ENCODE measurements around the gene DPM3.
"Not testable (repeated sequence)": the region's sequence is repeated elsewhere in the genome, so short reads cannot be mapped to it uniquely, and the experiment has no call there.

The DPM3 gene

DNA sequence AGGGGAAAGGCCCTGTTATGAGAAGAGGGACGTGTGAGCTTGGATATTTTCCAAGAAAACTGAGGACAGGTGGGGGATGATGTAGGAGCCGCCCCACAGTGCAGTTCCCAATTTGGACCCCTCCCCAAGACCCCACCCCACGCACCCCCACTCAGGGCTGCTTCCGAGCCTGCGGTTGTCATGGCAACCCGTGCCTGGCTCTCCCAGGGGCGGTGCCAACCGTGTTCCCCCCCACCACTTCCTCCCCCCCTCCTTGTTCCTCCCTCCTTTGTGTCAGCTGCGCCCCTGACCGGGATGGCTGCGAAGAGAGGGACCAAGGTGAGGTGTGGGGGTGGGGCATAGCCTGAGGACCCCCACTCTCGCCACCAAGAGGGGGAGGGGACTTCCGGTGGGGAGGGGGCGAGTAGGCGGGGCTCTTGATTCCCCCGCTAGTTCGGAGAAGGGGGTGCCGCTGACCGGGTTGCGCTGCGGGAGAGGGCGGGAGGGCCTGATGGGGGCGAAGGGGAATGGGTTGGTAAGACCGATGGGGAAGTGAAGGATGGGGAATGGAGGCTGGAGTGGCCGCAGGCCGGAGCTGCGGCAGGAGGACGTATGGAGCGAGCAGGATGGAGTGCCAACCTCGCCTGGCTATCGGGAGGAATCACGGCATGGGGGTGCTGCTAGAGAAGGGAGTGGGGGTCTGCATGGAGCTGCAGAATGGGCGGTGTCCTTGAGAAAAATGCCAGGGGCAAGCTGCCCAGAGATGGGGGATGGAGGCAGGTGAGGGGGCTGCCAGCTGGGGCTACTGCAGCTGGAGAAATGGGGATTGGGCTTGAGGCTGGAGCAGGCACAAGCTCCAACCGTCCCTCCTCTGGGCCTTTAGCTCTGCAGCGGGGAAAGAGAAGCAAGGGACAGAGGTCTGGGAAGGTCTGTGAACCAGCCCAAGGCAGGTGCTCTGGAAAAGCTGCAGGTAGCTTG lies 34.3 kb upstream of the DPM3 start:
- peak; percentile 48 for DNase-seq

GRCh38 chr1:155173478-155174323 lies 33.4 kb upstream of the DPM3 start, which contains the start of gene TRIM46:
TRIM46 (plus strand) TSS chr1:155173849; CDS start chr1:155173967, 118 bp downstream.
- DNase-seq = peak; percentile 81

GRCh38 chr1:155172732-155173477 lies 32.6 kb upstream of the DPM3 start, which contains the start of gene KRTCAP2:
KRTCAP2 (minus strand) TSS chr1:155173304; CDS start chr1:155173224, 80 bp downstream.
- DNase-seq = peak; percentile 96

- no peak for DNase-seq
These were observed 31.8 kb upstream of the DPM3 start for GRCh38 chr1:155171836-155172731.

GRCh38 chr1:155170806-155171205 lies 30.5 kb upstream of the DPM3 start:
- no peak for DNase-seq

DNA sequence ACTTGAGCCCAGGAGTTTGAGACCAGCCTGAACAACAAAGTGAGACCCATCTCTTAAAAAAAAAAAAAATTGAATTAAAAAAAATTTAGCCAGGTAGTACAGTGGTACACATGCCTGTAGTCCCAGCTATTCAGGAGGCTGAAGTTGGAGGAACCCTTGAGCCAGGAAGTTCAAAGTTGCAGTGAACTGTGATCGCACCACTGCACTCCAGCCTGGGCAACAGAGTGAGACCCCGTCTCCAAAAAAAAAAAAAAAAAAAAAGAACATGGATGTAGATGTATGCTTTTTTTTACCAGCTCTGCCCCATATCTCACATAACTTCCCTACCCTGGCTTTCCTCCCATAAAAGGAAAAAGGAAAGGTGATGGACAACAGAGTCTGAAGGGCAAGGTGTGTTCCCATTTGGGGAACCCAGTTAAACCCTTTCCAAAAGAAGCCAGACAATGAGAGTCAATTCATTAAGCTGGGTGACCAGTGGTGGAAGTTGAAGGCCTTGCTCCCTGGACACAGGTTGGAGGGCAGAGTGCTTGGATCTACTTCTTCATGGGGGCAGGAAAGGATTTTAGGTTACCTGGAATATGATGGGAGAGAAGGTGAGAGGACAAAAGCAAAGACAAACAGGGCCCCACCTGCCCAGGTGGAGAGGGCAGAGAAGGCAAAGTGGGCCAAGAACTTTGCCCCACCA lies 29.9 kb upstream of the DPM3 start:
- no peak for DNase-seq

DNA sequence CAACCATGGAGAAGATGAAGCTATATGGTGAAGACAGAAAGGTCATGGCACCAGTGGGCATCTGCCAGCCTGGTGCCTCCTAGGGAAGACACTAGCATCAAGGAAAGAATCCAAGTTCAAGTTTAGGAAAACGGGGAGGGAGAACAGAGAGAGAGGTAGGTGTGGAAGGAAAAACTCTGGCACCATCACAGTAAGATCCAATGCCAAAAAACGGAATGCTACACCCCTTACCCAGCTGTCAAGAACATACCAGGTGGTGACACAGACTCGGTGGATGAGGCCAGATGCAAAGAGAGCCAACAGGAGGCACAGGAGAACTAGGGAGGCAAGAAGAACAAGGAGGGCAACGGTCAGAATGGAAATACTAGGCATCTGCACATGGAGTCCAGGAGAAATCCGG lies 29.2 kb upstream of the DPM3 start:
- no peak for DNase-seq

DNA sequence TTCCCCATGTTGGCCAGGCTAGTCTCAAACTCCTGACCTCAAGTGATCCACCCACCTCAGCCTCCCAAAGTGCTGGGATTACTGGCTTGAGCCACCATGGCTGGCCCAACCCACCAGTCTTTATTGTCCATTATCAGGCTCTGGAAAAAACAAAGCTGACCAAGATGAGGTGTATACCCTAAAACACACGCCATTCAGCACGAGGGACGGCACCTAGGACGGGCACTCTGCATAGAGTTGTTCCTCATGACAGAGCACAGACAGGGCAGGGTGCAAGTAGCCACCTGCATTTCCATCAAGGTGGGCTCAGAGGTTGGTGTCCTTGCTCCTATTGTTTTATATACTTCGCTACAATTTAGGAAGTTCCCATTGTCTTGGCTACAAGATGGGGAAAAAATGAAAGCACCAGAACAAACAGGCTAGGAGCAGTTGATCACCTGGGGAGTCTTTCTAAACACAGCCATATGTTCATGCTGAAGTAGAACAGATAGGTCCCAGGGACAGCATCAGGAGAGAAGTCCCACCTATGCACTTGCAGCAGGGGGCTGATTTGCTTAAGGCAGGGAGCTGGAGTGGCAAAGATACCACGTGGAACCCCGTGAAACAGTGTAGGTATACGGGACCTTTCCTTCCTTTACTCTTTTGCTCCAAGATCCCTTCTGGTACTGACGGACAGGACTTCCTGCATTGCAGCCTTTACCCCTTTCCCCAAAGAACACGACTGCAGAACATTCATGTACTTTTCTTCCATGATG lies 28.3 kb upstream of the DPM3 start:
- DNase-seq = no peak

- DNase-seq = not testable (repeated sequence)
These were observed 27.7 kb upstream of the DPM3 start for GRCh38 chr1:155168105-155168445.

GRCh38 chr1:155167166-155168104 lies 27.1 kb upstream of the DPM3 start:
- peak; percentile 75 for DNase-seq

- DNase-seq = no peak
These were observed 26.3 kb upstream of the DPM3 start for GRCh38 chr1:155166471-155167165.

DNA sequence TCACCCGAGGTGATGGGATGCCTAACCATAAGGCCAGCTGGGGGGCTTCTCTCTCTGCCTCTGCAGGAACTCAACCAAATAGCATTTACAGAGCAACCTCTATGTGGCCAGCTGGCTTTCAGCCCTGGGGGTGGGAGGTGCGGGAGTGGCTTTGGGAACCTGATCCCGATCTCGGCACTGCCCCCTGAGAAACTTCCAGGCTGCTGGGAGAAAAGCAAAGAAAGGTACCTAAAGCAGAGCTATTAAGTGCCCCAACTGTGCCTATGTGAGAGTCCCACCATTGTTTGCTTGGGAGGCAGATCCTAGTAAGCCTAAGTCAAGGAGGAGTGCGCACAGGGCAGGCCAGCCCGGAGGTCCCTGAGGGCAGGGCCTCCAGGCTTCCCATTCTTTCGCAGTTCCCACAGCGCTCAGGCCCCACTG lies 25.7 kb upstream of the DPM3 start:
- no peak for DNase-seq

GRCh38 chr1:155164625-155165024 lies 24.3 kb upstream of the DPM3 start:
- not testable (repeated sequence) for DNase-seq

- not testable (repeated sequence) for DNase-seq
These were observed 23.5 kb upstream of the DPM3 start for GRCh38 chr1:155163785-155164184.

DNA sequence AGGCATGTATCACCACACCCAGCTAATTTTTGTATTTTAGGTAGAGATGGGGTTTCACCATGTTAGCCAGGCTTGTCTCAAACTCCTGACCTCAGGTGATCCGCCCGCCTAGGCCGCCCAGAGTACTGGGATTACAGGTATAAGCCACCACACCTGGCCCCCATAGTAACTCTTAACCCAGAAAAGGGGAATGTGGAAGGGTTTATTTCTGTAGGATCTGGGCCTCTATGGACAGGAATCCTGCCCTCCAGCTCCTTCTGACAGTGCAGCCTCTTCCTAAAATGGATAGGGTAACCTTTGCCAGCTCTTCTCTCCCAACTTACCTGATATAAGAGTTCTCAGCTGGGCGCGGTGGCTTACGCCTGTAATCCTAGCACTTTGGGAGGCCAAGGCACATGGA lies 22.3 kb upstream of the DPM3 start:
- not testable (repeated sequence) for DNase-seq

DNA sequence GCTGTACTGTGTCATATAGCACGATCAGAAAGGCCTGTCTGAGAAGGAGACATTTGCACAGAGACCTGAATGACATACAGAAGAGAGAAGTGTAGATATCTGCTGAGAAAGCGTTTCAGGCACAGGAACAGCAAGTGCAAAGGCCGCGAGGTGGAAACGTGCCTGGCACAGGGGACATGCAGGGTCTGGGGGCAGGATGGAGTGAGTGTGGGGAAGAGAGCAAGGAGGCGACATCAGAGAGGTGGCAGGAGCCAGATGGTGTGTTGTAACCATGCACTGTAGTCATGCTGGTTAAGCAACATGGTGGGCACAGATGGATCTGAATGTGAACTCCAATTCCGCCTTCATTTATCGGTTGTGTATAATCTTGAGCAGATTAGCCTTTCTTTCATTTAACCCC lies 19.8 kb upstream of the DPM3 start:
- DNase-seq = no peak

DNA sequence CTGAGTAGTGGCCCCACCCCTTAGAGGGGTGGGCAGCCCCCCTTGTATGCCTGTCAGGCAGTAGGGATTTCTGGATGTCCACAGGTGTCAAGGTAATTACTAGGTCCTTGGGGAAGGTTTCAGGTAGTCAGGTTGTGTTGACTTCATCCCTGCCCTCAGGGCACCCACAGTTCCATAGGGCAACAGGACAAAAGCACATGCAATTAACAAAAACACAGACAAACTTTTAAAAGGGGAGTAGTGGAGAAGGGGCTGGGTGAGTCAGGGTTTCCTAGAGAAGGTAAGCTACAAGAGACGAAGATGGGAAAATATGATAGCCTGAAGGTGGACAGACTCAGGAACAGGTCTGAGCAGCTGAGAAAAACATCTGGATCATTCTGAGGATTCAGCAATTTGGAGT lies 18.7 kb upstream of the DPM3 start:
- DNase-seq = no peak

DNA sequence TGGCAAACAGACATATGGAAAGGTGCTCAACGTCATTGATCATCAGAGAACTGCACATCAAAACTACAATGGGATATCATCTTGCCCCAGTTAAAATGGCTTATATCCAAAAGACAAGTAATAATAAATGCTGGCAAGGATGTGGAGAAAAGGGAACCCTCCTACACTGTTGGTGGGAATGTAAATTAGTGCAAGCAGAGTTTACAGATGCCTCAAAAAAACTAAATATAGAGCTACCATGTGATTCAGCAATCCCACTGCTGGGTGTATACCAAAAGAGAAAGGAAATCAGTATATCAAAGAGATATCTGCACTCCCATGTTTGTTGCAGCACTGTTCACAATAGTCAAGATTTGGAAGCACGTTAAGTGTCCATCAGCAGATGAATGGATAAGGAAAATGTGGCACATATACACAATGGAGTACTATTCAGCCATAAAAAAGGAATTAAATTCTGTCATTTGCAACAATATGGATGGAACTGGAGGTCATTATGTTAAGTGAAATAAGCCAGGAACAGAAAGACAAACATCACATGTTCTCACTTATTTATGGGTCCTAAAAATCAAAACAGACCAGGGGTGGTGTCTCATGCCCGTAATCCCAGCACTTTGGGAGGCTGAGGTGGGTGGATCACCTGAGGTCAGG lies 15.8 kb upstream of the DPM3 start:
- DNase-seq = not testable (repeated sequence)
